K562 (cell line): ENCODE data around the gene DET1. TPM values are rescaled to one million over a fixed set of nuclear protein-coding genes. Genes with fewer than 3 reads are reported as not detected.

Source experiments
- BACH1 ChIP-seq: fragments of 200-800 bp; sonication (Bioruptor generic); IDR thresholded peaks from 2 replicates; pipeline ENCODE4 v1.6.1; 2016; ENCODE audit warnings: missing genetic modification characterization, missing compliant biosample characterization
- ELF1 ChIP-seq: fragments of 200-800 bp; sonication (Bioruptor generic); IDR thresholded peaks from 2 replicates; pipeline ENCODE4 v1.6.1; 2016; ENCODE audit warnings: missing genetic modification characterization, missing compliant biosample characterization
- ERF ChIP-seq: fragments of 450-650 bp; formaldehyde crosslinking; IDR thresholded peaks from 2 replicates; pipeline ENCODE4 v1.4.0; 2020; ENCODE audit warnings: mild to moderate bottlenecking, mixed read lengths
- GABPB1 ChIP-seq: sonication (generic); formaldehyde crosslinking; IDR thresholded peaks from 2 replicates; pipeline ENCODE4 v1.8.0; 2022; ENCODE audit warnings: mild to moderate bottlenecking, missing genetic modification reagents
- HOXB6 ChIP-seq: fragments of 250-450 bp; sonication (Bioruptor Pico); IDR thresholded peaks from 2 replicates; pipeline ENCODE4 v1.5.1; 2022; ENCODE audit warnings: mild to moderate bottlenecking, borderline replicate concordance
- KDM5B ChIP-seq: fragments of 200-600 bp; sonication (generic); IDR thresholded peaks from 2 replicates; pipeline ENCODE4 v1.6.1; 2012; ENCODE audit warnings: low read depth, mild to moderate bottlenecking, moderate library complexity, low read length, control low read depth, inconsistent platforms; ENCODE audit not compliant: insufficient replicate concordance
- MTA3 ChIP-seq: fragments of 450-650 bp; formaldehyde crosslinking; IDR thresholded peaks from 2 replicates; pipeline ENCODE4 v1.6.1; 2017; ENCODE audit warnings: mild to moderate bottlenecking, borderline replicate concordance
- NFE2 ChIP-seq: IDR thresholded peaks from 2 replicates; pipeline ENCODE4 v1.6.1; 2014; ENCODE audit warnings: antibody characterized with exemption, low read depth
- NFIC ChIP-seq: fragments of 450-650 bp; IDR thresholded peaks from 2 replicates; pipeline ENCODE4 v1.6.1; 2017; ENCODE audit warnings: mild to moderate bottlenecking, inconsistent platforms
- NONO ChIP-seq, 2 experiments: fragments of 200-400 bp in 1 of 2; fragments of 450-650 bp in 1 of 2; formaldehyde crosslinking in 1 of 2; IDR thresholded peaks; 2 replicates each; pipeline ENCODE4 v1.6.1; 2017; ENCODE audit warnings: low read depth in 2 of 2, mild to moderate bottlenecking in 2 of 2, moderate library complexity in 2 of 2, low read length in 1 of 2
- PHF21A ChIP-seq: fragments of 450-650 bp; IDR thresholded peaks from 2 replicates; pipeline ENCODE4 v1.6.1; 2017; ENCODE audit warnings: low read depth, borderline replicate concordance
- POLR2AphosphoS2 ChIP-seq: IDR thresholded peaks from 2 replicates; pipeline ENCODE4 v1.6.1; 2012; ENCODE audit warnings: low read length, improper control_type of control experiment
- RFX1 ChIP-seq: fragments of 450-650 bp; IDR thresholded peaks from 2 replicates; pipeline ENCODE4 v1.6.1; 2016; ENCODE audit warnings: mild to moderate bottlenecking, moderate library complexity
- SAP30 ChIP-seq: fragments of 200-600 bp; sonication (generic); IDR thresholded peaks from 2 replicates; pipeline ENCODE4 v1.6.1; 2012; ENCODE audit warnings: borderline replicate concordance, low read depth, mild to moderate bottlenecking, moderate library complexity, low read length, control low read depth, inconsistent platforms; ENCODE audit not compliant: insufficient read depth, poor library complexity, severe bottlenecking
- SMARCA5 ChIP-seq: fragments of 450-650 bp; IDR thresholded peaks from 2 replicates; pipeline ENCODE4 v1.6.1; 2016
- SRSF3 ChIP-seq: fragments of 200-400 bp; formaldehyde crosslinking; IDR thresholded peaks from 2 replicates; pipeline ENCODE4 v1.6.1; 2016; ENCODE audit warnings: mild to moderate bottlenecking, low read length, moderate library complexity; ENCODE audit not compliant: insufficient read depth
- XRCC4 ChIP-seq: IDR thresholded peaks from one replicate; pipeline ENCODE4 v1.6.1; 2011; ENCODE audit not compliant: insufficient read depth, insufficient read length; ENCODE audit errors: extremely low read depth
- ZC3H4 ChIP-seq: sonication (generic); formaldehyde crosslinking; IDR thresholded peaks from 2 replicates; pipeline ENCODE4 v1.9.0; 2021; ENCODE audit warnings: missing genetic modification reagents, borderline replicate concordance
- ZNF134 ChIP-seq: fragments of 250-450 bp; sonication (Bioruptor Pico); conservative IDR thresholded peaks from 2 replicates; pipeline ENCODE4 v1.4.0; 2020
- ZNF23 ChIP-seq: fragments of 250-450 bp; sonication (Bioruptor Pico); IDR thresholded peaks from 2 replicates; pipeline ENCODE4 v1.4.0; 2020; ENCODE audit warnings: mild to moderate bottlenecking
- ZNF253 ChIP-seq: fragments of 250-450 bp; sonication (Bioruptor Pico); conservative IDR thresholded peaks from 2 replicates; pipeline ENCODE4 v1.6.1; 2021; ENCODE audit warnings: mild to moderate bottlenecking
- ZNF324 ChIP-seq: fragments of 250-450 bp; sonication (Bioruptor Pico); IDR thresholded peaks from 2 replicates; pipeline ENCODE4 v1.4.0; 2020; ENCODE audit warnings: mild to moderate bottlenecking
- ZNF644 ChIP-seq: fragments of 200-800 bp; sonication (Bioruptor generic); IDR thresholded peaks from 2 replicates; pipeline ENCODE4 v1.6.1; 2016; ENCODE audit warnings: low read depth, missing genetic modification characterization, missing compliant biosample characterization
- ZNF766 ChIP-seq: fragments of 200-800 bp; sonication (Bioruptor generic); conservative IDR thresholded peaks from 2 replicates; pipeline ENCODE4 v1.6.1; 2016; ENCODE audit warnings: missing genetic modification characterization, missing compliant biosample characterization
- polyA plus RNA-seq, 8 experiments: library from polyadenylated mRNA; depleted of rRNA in 4 of 8; stranded (reverse) in 5 of 8; unstranded in 3 of 8; fragments of >200 nt; fragmentation: Nextera tagmentation in 2 of 8; fragmentation: Illumina TruSeq in 1 of 8; extraction: Ambion mirVana in 2 of 8; extraction: Trizol in 1 of 8; gene quantifications; 2 replicates each; pipeline versions ENCODE4 v1.2.1 to v1.2.3, GENCODE V29; 2011 to 2014; ENCODE audit warnings: inconsistent platforms in 1 of 8, missing spikeins in 1 of 8
- total RNA-seq, 7 experiments: library from RNA; depleted of rRNA in 6 of 7; stranded (reverse); fragments of >200 nt in 6 of 7; fragmentation: Illumina TruSeq in 2 of 7; extraction: Trizol in 2 of 7; gene quantifications; 2 replicates each; pipeline versions ENCODE4 v1.2.1 to v1.2.3, GENCODE V29; 2011 to 2021; ENCODE audit warnings: low replicate concordance in 1 of 7
- TF ChIP-seq, protein P1 (sequence below): fragments of 250-450 bp; sonication (Bioruptor Pico); IDR thresholded peaks from 2 replicates; pipeline ENCODE4 v1.8.0; 2022; ENCODE audit warnings: inconsistent platforms
- TF ChIP-seq, protein P2 (sequence below): fragments of 250-450 bp; sonication (Bioruptor Pico); IDR thresholded peaks from 2 replicates; pipeline ENCODE4 v1.8.0; 2021; ENCODE audit warnings: moderate library complexity, mild to moderate bottlenecking, inconsistent platforms
- TF ChIP-seq, protein P3 (sequence below): sonication (generic); formaldehyde crosslinking; IDR thresholded peaks from 2 replicates; pipeline ENCODE4 v1.8.1; 2022; ENCODE audit warnings: missing genetic modification reagents

DET1 gene
- total and polyA plus RNA-seq, 9 of the 15 experiments (the other 6 are each of a cell fraction or from before 2014, with no cell fraction given), result 4.2 to 8.1 (median 6.0) TPM

DNA sequence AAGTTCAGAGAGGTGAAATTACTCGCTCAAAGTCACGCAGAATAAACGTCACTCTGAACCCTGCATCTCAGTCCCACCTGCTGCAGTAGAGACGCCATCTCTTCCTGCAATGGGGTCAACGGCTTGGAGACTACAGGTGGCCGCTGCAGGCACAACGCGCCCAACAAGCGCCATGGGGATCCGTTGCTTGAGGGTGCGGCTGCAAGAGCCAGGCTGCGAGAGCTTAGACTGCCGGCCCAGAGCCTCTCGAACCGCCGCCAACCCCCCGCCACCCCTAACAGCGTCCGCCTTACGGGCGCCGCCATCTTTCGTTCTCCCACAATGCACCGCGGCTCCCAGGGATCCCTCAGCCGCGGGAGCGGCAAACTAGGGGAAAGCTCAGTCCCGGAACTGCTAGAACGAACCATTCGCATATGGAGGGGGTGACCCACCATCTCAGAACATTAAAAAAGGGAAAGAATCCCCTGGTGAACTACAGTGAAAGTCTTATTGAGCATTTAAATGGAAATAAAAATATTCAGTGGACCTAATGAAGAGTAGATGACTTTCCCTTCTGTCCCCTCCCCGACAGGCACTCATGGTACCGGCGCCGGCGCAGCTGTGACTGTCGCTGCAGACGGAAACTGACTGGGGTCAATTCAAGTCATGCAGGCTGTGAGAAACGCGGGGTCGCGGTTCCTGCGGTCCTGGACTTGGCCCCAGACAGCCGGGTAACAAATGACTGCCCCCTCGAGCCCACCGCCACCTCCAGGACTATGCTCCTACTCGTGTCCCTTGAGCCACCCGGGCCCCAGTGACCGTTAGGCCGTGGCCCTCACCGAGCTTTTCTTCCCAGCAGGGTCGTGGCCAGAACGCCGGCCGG is 79.2 kb downstream of the DET1 start, which contains the start of the genes MRPL46 and MRPS11 (continued):
- TF ChIP-seq PHF21A, result no peak
- no peak for TF ChIP-seq ZNF324 (CRISPR knock-in tag)
- TF ChIP-seq, protein P1, sequence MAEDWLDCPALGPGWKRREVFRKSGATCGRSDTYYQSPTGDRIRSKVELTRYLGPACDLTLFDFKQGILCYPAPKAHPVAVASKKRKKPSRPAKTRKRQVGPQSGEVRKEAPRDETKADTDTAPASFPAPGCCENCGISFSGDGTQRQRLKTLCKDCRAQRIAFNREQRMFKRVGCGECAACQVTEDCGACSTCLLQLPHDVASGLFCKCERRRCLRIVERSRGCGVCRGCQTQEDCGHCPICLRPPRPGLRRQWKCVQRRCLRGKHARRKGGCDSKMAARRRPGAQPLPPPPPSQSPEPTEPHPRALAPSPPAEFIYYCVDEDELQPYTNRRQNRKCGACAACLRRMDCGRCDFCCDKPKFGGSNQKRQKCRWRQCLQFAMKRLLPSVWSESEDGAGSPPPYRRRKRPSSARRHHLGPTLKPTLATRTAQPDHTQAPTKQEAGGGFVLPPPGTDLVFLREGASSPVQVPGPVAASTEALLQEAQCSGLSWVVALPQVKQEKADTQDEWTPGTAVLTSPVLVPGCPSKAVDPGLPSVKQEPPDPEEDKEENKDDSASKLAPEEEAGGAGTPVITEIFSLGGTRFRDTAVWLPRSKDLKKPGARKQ (CRISPR knock-in tag), result no peak
- no peak for TF ChIP-seq ZNF253 (CRISPR knock-in tag)
- no peak for TF ChIP-seq XRCC4
- TF ChIP-seq SMARCA5, result no peak
- no peak for TF ChIP-seq HOXB6 (CRISPR knock-in tag)
- peak; percentile 87 for TF ChIP-seq SAP30
- no peak for TF ChIP-seq NFIC
- TF ChIP-seq MTA3, result peak; percentile 99
- TF ChIP-seq ZNF134 (CRISPR knock-in tag), result no peak
- no peak for TF ChIP-seq NFE2
- peak; percentile 79 for TF ChIP-seq GABPB1 (CRISPR knock-in tag)
- TF ChIP-seq KDM5B, result peak; percentile 29
- no peak for TF ChIP-seq ZC3H4 (CRISPR knock-in tag)
- TF ChIP-seq, protein P2, sequence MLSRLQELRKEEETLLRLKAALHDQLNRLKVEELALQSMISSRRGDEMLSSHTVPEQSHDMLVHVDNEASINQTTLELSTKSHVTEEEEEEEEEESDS (CRISPR knock-in tag), result no peak
- no peak for TF ChIP-seq SRSF3
- TF ChIP-seq ELF1, result peak; percentile 84
- no peak for TF ChIP-seq RFX1
- TF ChIP-seq NONO (IDR thresholded peaks at IDR 0.05; ENCODE audit: low read depth in 2 of 2, low read length in 1 of 2), result peak in 1 of 2 experiments; percentile 99; a peak in 2 of 4 replicates
- no peak for TF ChIP-seq BACH1
- TF ChIP-seq ZNF766 (CRISPR knock-in tag), result peak; percentile 81; the same call in 1 of the 2 replicates
- no peak for TF ChIP-seq POLR2AphosphoS2
- TF ChIP-seq, protein P3, sequence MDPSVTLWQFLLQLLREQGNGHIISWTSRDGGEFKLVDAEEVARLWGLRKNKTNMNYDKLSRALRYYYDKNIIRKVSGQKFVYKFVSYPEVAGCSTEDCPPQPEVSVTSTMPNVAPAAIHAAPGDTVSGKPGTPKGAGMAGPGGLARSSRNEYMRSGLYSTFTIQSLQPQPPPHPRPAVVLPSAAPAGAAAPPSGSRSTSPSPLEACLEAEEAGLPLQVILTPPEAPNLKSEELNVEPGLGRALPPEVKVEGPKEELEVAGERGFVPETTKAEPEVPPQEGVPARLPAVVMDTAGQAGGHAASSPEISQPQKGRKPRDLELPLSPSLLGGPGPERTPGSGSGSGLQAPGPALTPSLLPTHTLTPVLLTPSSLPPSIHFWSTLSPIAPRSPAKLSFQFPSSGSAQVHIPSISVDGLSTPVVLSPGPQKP (CRISPR knock-in tag), result no peak
- no peak for TF ChIP-seq ZNF23 (CRISPR knock-in tag)
- 0 out of 2 replicates have a peak, but pooled peaks have one; percentile 52 for TF ChIP-seq ZNF644 (tag)
- 0 out of 2 replicates have a peak, but pooled peaks have one; percentile 38 for TF ChIP-seq ERF (CRISPR knock-in tag)
